SK-N-DZ (cell line): ENCODE measurements around the gene AMBRA1.
"Not testable (repeated sequence)": the region's sequence is repeated elsewhere in the genome, so short reads cannot be mapped to it uniquely, and the experiment has no call there.

ENCODE experiments used
- DNase-seq: peaks from one replicate; pipeline ENCODE4 v3.0.0-alpha.2; 2015; ENCODE audit warnings: low spot score

AMBRA1 gene

DNA sequence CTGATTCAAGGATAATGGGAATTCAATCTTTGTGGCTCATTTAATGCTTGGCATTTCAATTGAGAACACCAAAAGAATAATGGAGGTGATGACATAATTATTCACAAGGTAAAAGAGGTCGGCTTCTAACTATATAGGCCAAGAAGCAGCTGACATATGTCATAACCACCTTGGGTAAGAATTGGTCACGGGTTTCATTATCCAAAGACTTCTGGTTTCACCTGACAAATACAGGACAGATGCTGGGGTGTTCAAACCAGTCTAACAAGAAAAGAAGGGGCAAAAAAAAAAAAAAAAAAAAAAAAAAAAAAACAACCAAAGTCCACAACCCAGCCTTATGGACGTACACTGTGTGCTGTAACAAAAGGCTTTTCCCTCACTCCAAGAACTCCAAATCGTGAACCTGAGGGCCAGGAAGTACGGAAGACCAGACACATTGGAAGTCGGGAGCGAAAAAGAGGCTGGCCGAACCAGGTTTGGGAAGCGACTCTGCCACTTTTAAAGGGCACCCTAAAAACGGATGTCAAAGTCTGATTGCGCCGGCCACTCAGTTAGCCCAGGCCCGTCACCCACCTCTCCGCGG, 22.8 kb upstream of the AMBRA1 start:
- no peak for DNase-seq

DNA sequence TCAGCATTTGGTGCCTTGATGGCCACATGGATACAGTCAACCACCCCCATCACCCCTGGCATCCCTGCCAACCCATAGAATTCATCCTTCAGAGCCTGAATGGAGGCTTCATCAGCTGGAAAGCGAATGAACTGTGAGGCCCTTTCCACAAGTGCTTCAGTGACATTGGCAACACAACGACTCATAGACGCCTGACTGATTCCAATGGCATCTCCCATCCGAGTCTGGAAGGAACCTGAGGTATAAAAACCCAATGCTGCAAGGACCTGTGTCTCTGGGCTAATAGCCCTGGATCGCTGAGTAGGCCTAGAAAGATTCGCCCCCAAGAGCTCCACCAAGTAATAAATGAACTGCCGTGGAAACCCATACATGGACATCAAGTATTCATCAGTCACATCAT, 21.9 kb upstream of the AMBRA1 start:
- no peak for DNase-seq

DNA sequence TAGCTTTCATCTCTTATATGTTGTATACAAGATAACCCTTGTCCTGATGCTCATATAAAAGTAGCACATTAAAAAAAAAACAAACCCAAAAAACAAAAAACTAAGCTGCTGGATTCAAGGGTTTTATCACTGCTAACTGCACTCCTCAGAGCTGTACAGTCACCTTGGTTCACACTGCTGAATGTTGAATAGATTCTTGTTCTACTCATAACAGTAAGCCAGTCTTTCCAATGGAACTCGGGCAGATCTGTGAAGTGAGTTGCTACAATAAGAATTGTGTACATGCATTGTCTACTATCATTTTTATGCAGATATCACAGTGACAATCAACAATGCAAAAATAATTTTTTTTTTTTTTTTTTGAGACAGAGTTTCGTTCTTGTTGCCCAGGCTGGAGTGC, 18.5 kb upstream of the AMBRA1 start:
- no peak for DNase-seq

GRCh38 chr11:46611526-46612304, 17.9 kb upstream of the AMBRA1 start:
- no peak for DNase-seq

DNA sequence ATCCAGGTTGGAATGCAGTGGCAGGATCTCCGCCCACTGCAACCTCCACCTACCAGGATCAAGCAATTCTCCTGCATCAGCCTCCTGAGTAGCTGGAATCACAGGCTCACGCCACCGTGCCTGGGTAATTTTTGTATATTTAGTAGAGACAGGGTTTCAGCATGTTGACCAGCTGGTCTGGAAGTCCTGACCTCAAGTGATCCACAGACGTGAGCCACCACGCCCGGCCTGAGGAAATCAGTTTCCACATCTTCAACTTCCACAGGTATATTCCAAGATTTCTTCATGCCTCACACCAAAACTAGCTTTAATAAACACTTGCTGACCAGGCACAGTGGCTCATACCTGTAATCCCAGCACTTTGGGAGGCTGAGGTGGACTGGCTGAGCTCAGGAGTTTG, 15.6 kb upstream of the AMBRA1 start:
- DNase-seq, result no peak

DNA sequence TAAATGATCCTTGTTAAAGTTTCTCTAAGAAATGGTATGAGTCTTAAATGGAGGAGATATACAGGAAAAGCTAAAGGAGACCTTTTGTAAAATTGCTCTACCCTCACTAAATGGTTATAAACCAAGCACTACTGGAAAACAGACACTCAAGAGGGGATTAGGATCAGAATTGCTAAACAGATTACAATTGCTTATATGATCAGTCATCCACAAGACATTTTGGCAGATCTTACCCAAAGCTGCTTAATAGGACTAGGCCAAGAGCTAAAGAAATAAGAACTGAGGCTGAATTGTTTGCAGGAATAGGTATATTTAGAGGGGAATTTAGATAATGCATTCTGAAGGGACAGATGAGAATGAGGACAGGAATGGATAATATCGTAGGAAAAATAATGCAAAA, 13.7 kb upstream of the AMBRA1 start:
- DNase-seq, result no peak

DNA sequence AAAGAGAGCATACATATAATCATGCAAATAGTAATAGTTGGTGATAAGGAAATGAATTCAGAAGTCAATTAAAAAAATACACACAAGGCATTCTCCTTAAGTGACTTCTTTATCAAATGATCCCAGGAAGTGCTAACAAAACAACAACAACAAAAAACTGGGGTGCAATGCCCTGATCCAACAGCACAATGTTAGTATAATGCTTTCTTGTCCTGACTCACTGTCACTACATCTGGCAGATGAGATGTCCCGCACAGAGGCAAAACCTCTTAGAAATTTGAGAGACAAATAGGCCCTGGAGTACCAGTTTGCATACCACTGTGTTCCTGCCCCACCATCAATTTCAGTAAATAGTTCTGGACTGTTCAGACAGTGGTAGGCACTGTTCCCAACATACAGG, 11.0 kb upstream of the AMBRA1 start:
- no peak for DNase-seq

DNA sequence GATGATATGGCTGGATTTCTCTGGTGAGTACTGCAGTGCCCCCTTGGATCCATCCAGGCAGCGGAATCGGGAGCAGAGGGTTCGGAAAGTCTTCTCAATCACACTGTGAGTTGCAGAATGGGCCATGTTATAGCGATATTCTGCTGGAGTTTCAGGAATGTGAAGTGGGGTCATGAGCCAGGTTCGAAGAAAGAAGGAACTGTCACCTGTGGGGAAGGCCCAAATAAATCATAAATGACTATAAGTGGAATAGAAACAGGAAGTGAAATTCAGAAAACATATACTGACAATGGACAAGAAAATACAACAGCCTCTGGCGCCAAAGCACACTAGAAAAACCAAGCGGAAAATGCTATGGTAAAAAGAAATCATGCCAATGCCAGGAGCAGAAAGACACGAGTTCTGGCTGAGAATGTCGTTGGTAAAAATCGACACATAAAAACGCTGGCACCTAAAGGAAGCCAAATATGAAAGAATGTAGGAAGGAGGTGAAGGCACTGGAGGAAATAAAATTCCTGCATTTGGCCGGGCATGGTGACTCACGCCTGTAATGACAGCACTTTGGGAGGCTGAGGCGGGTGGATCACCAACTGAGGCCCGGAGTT, 10.0 kb upstream of the AMBRA1 start:
- DNase-seq, result no peak

DNA sequence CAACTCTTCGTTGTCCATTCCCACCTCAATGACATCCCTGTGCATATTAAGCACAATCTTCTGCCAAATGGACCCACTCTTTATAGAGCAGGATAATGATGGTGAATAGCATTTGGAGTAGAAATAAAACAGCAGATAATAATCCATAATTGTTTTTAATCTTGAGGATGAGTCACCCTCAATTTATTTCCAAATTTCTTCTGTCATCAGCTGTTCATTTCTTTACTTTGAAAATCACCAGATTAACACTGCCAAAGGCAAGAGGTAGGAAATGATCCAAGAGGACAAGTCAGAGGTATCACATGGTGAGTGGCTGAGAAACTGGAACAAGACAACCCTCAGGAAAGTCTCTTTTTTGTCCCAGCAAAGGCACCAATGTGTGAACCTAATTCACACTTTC, 7.3 kb upstream of the AMBRA1 start:
- no peak for DNase-seq

- DNase-seq, result no peak
Measured at GRCh38 chr11:46600194-46600960, 6.6 kb upstream of the AMBRA1 start.

DNA sequence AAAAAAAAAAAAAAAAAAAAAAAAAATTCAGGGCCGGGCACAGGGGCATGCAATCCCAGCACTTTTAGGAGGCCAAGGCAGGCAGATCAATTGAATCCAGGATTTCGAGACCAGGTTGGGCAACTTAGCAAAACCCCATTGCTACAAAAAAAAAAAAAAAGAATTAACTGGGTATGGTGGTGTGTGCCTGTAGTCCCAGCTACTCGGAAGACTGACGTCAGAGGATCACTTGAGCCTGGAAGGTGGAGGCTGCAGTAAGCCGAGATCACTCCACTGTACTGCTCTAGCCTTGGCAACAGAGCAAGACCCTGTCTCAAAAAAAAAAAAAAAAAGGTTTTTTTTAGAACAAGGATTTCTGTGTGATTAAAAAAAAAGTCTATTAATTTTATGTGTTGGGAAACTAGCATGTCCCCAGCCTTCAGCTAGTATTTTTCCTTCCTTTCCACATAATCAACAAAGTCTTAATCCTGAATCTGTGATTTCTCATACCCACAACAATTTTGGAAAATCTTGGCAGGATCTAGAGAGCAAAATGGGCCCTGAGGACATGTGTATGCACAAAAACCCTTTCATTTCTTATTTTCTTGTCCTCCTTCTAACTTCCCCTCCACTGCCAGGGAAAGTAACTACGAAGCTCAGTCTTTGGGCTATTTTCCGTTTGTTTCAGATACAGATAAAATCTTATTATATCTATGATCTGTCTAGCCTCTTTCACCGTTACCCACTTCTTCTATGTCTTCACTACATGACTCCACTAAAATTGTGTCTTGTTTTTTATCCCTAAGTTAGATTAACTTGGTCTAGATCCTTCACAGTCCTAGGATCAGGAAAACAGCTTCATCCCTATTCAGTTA, 5.7 kb upstream of the AMBRA1 start:
- DNase-seq, result no peak

GRCh38 chr11:46597609-46598219, 3.9 kb upstream of the AMBRA1 start:
- no peak for DNase-seq

- no peak for DNase-seq
Measured at GRCh38 chr11:46597155-46597554, 3.3 kb upstream of the AMBRA1 start.

DNA sequence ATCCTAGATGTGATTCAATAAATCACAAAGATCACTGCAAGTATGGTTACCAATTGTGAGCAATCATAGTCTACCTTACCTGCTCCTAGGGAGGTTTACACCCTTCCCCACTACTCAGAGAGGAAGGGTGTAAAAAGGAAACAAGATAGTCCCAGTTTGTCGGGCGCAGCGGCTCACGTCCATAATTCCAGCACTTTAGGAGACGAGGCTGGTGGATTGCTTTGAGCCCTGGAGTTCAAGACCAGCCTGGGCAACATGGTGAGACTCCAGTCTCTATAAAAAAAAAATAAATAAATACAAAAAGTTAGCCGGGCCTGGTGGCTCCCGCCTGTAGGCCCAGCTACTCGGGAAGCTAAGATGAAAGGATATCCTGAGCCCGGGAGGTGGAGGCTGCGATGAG, 962 bp upstream of the AMBRA1 start:
- no peak for DNase-seq

DNA sequence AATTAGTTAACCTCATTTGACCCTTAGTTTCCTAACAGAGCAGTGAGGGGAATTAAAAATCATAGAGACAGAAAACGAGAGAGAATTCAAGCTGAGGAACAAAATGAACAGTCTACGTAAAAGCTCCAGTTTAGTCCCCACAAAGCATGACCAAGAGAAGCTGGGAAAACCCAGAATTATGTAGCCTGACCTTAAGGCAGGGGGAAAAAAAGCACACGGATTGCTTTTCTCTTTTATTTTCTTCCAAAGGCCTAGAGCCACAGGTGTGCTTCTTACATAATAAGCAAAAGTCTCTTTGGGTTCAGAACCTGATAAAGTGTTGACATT, 514 bp upstream of the AMBRA1 start:
- DNase-seq, result no peak

GRCh38 chr11:46590740-46591605, 2.9 kb downstream of the AMBRA1 start:
- no peak for DNase-seq

GRCh38 chr11:46588915-46589314, 4.9 kb downstream of the AMBRA1 start:
- no peak for DNase-seq

DNA sequence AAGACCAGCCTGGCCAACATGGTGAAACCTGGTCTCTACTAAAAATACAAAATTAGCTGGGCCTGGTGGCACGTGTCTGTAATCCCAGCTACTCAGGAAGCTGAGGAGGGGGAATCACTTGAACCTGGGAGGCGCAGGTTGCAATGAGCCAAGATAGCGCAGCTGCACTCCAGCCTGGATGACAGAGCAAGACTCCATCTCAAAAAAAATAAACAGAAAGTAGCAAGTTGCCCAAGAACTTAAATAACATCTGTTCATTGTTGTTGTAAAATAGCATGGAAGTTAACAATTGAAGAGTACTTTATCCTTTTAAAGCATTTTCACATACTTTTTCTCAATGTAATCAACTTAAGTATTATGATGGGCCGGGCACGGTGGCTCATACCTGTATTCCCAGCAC, 5.7 kb downstream of the AMBRA1 start:
- no peak for DNase-seq

- not testable (repeated sequence) for DNase-seq
Measured at GRCh38 chr11:46583513-46583912, 10.3 kb downstream of the AMBRA1 start.

- no peak for DNase-seq
Measured at GRCh38 chr11:46582588-46582987, 11.2 kb downstream of the AMBRA1 start.
